ENCODE data around the gene H6PD.

Gene H6PD

DNA sequence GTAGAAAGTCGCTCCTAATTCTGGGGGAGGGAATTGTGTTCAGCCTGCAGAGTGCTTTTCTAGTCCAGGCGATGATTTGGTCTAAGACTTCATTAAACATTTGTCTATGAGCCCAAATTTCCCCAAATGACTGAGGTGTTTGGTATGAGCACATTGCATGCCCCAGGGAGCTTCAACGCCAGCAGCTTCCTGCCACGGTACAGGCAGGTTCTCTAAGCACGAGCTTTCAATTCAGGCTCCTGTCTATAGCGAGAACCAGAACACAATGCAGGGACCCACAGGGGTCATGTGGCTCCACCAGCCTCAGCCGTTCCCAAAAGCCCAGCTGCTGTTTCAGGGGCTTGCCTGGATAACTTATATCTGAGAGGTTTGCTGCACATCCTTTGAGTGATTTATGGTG lies 34.1 kb upstream of the H6PD start (continued):
- no peak for TF ChIP-seq TCF7L2 (IDR thresholded peaks at IDR 0.05; ENCODE audit: borderline replicate concordance, low read depth, low read length)

- Histone ChIP-seq H3K36me3 (ENCODE audit: control insufficient read depth in 2 of 2, insufficient read depth in 1 of 2, low read length in 2 of 2) (no peaks in the 10 kb centered on the region), H3K9me3 (ENCODE audit: control insufficient read depth, insufficient read depth, low read depth, low read length) (no peaks in the 10 kb centered on the region), H3K4me1 (ENCODE audit: control insufficient read depth, insufficient read depth, low read length) (no peaks in the 10 kb centered on the region), H3K27ac (ENCODE audit: extremely low read depth, low read depth, low read length) (no peak overlapping the region), H3K4me3 (ENCODE audit: low read depth, low read length) (peak overlapping the region; percentile 60)
- POLR2A ChIA-PET = interaction anchor here (0.6 to 1.3 kb wide), 4 partner anchors 19 to 53 kb away, joined by 3 to 10 read pairs (median 6); partner anchors contain the start of gene H6PD
- CTCF ChIA-PET = interaction anchor here (0.6 to 2.2 kb wide), 16 partner anchors 12 to 689 kb away, joined by 3 to 12 read pairs (median 3); no protein-coding TSS in a partner anchor
- TF ChIP-seq ZEB2 (tag by site-specific recombination; IDR thresholded peaks at IDR 0.05) (0 out of 2 replicates have a peak, but pooled peaks have one; percentile 18), ZXDB (tag by site-specific recombination; IDR thresholded peaks at IDR 0.05) (peak; percentile 99), GLIS2 (tag by site-specific recombination; IDR thresholded peaks at IDR 0.05) (peak; percentile 61; the same call in 1 of the 2 replicates), ZBTB44 (tag by site-specific recombination; IDR thresholded peaks at IDR 0.05) (peak; percentile 85), ZBTB20 (tag by site-specific recombination; IDR thresholded peaks at IDR 0.05) (peak; percentile 72), SP3 (tag by site-specific recombination; IDR thresholded peaks at IDR 0.05) (peak; percentile 53; the same call in 1 of the 2 replicates), OSR2 (tag by site-specific recombination; IDR thresholded peaks at IDR 0.05) (peak; percentile 40), ZNF501 (tag by site-specific recombination; IDR thresholded peaks at IDR 0.05) (0 out of 2 replicates have a peak, but pooled peaks have one; percentile 27), KLF9 (tag by site-specific recombination; IDR thresholded peaks at IDR 0.05; ENCODE audit: low read depth) (no peak; the same call in 1 of the 2 replicates), ZIC2 (tag by site-specific recombination; IDR thresholded peaks at IDR 0.05) (peak; percentile 45), ZNF600 (tag by site-specific recombination; IDR thresholded peaks at IDR 0.05) (peak; percentile 56; the same call in 1 of the 2 replicates), RBAK (tag by site-specific recombination; IDR thresholded peaks at IDR 0.05) (no peak), ZFHX2 (tag by site-specific recombination; conservative IDR thresholded peaks at IDR 0.05) (peak; percentile 97), ZNF366 (tag by site-specific recombination; conservative IDR thresholded peaks at IDR 0.05) (peak; percentile 89), ZNF398 (tag by site-specific recombination; IDR thresholded peaks at IDR 0.05) (peak; percentile 94), FEZF1 (tag by site-specific recombination; IDR thresholded peaks at IDR 0.05) (no peak)
- TF ChIP-seq, protein P1, sequence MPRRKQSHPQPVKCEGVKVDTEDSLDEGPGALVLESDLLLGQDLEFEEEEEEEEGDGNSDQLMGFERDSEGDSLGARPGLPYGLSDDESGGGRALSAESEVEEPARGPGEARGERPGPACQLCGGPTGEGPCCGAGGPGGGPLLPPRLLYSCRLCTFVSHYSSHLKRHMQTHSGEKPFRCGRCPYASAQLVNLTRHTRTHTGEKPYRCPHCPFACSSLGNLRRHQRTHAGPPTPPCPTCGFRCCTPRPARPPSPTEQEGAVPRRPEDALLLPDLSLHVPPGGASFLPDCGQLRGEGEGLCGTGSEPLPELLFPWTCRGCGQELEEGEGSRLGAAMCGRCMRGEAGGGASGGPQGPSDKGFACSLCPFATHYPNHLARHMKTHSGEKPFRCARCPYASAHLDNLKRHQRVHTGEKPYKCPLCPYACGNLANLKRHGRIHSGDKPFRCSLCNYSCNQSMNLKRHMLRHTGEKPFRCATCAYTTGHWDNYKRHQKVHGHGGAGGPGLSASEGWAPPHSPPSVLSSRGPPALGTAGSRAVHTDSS (tag by site-specific recombination; IDR thresholded peaks at IDR 0.05) = peak; percentile 93
- TF ChIP-seq, protein P2, sequence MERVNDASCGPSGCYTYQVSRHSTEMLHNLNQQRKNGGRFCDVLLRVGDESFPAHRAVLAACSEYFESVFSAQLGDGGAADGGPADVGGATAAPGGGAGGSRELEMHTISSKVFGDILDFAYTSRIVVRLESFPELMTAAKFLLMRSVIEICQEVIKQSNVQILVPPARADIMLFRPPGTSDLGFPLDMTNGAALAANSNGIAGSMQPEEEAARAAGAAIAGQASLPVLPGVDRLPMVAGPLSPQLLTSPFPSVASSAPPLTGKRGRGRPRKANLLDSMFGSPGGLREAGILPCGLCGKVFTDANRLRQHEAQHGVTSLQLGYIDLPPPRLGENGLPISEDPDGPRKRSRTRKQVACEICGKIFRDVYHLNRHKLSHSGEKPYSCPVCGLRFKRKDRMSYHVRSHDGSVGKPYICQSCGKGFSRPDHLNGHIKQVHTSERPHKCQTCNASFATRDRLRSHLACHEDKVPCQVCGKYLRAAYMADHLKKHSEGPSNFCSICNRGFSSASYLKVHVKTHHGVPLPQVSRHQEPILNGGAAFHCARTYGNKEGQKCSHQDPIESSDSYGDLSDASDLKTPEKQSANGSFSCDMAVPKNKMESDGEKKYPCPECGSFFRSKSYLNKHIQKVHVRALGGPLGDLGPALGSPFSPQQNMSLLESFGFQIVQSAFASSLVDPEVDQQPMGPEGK (tag by site-specific recombination; IDR thresholded peaks at IDR 0.05) = peak; percentile 42
- TF ChIP-seq, protein P3, sequence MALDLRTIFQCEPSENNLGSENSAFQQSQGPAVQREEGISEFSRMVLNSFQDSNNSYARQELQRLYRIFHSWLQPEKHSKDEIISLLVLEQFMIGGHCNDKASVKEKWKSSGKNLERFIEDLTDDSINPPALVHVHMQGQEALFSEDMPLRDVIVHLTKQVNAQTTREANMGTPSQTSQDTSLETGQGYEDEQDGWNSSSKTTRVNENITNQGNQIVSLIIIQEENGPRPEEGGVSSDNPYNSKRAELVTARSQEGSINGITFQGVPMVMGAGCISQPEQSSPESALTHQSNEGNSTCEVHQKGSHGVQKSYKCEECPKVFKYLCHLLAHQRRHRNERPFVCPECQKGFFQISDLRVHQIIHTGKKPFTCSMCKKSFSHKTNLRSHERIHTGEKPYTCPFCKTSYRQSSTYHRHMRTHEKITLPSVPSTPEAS (tag by site-specific recombination; IDR thresholded peaks at IDR 0.05) = 0 out of 2 replicates have a peak, but pooled peaks have one; percentile 6
- TF ChIP-seq, protein P4, sequence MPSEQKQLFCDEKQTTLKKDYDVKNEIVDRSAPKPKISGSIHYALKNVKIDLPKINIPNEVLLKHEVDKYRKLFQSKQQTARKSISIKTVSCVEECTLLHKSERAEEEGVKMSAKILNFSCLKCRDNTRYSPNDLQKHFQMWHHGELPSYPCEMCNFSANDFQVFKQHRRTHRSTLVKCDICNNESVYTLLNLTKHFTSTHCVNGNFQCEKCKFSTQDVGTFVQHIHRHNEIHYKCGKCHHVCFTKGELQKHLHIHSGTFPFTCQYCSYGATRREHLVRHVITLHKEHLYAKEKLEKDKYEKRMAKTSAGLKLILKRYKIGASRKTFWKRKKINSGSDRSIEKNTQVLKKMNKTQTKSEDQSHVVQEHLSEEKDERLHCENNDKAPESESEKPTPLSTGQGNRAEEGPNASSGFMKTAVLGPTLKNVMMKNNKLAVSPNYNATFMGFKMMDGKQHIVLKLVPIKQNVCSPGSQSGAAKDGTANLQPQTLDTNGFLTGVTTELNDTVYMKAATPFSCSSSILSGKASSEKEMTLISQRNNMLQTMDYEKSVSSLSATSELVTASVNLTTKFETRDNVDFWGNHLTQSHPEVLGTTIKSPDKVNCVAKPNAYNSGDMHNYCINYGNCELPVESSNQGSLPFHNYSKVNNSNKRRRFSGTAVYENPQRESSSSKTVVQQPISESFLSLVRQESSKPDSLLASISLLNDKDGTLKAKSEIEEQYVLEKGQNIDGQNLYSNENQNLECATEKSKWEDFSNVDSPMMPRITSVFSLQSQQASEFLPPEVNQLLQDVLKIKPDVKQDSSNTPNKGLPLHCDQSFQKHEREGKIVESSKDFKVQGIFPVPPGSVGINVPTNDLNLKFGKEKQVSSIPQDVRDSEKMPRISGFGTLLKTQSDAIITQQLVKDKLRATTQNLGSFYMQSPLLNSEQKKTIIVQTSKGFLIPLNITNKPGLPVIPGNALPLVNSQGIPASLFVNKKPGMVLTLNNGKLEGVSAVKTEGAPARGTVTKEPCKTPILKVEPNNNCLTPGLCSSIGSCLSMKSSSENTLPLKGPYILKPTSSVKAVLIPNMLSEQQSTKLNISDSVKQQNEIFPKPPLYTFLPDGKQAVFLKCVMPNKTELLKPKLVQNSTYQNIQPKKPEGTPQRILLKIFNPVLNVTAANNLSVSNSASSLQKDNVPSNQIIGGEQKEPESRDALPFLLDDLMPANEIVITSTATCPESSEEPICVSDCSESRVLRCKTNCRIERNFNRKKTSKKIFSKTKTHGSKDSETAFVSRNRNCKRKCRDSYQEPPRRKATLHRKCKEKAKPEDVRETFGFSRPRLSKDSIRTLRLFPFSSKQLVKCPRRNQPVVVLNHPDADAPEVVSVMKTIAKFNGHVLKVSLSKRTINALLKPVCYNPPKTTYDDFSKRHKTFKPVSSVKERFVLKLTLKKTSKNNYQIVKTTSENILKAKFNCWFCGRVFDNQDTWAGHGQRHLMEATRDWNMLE (tag by site-specific recombination; conservative IDR thresholded peaks at IDR 0.05; ENCODE audit: low read depth) = no peak
Observed at GRCh38 chr1:9201401-9202239, 33.0 kb upstream of the H6PD start.
